Kidney (tissue), 14 donors: ENCODE results near the gene ESRP2. TPM values are rescaled to one million over a fixed set of nuclear protein-coding genes. Genes with fewer than 3 reads are reported as not detected.

ENCODE experiments used
- DNase-seq, 5 donors: peaks; one replicate each; pipeline ENCODE4 v3.0.0-alpha.2; 2013 to 2020
- FAIRE-seq: peaks from 2 replicates; lab custom pipeline; 2012; peaks lifted over from hg19 to GRCh38; lab: Jason Lieb, UNC
- H3K27ac ChIP-seq, 2 donors: one replicate each; pipeline ENCODE4 v1.7.0; 2013; ENCODE audit warnings: low read depth in 2 of 2, low read length in 2 of 2, inconsistent platforms in 1 of 2
- H3K27me3 ChIP-seq: one replicate; pipeline ENCODE4 v1.7.1; 2013; ENCODE audit warnings: low read length, inconsistent platforms; ENCODE audit not compliant: control insufficient read depth, insufficient read depth
- H3K36me3 ChIP-seq, 3 donors: one replicate each; pipeline versions ENCODE4 v1.7.0 to v1.7.1; 2013; ENCODE audit warnings: low read length in 3 of 3, control low read depth in 1 of 3, inconsistent platforms in 1 of 3; ENCODE audit not compliant: insufficient read depth in 3 of 3, control insufficient read depth in 2 of 3
- H3K4me1 ChIP-seq, 3 donors: one replicate each; pipeline versions ENCODE4 v1.7.0 to v1.7.1; 2013; ENCODE audit warnings: low read length in 3 of 3, inconsistent platforms in 1 of 3, low read depth in 1 of 3; ENCODE audit not compliant: control insufficient read depth in 2 of 3, insufficient read depth in 2 of 3
- H3K4me3 ChIP-seq, 3 donors: one replicate each; pipeline versions ENCODE4 v1.7.0 to v1.8.1; 2013; ENCODE audit warnings: low read length in 3 of 3, control low read depth in 1 of 3, inconsistent platforms in 1 of 3
- H3K9ac ChIP-seq, 3 donors: one replicate each; pipeline versions ENCODE4 v1.7.0 to v1.7.1; 2013; ENCODE audit warnings: low read length in 3 of 3, control low read depth in 1 of 3, inconsistent platforms in 1 of 3
- H3K9me3 ChIP-seq, 3 donors: one replicate each; pipeline versions ENCODE4 v1.7.0 to v1.7.1; 2013; ENCODE audit warnings: low read length in 3 of 3, control low read depth in 1 of 3, inconsistent platforms in 1 of 3; ENCODE audit not compliant: control insufficient read depth in 2 of 3, insufficient read depth in 1 of 3
- intact Hi-C: fragments of 100-400 bp; cut with DNase I; formaldehyde crosslinking; loops from one replicate; pipeline ENCODE4 v1.11.1; 2022
- polyA plus RNA-seq: library from polyadenylated mRNA; stranded (reverse); fragments of 350-450 nt; fragmentation: Illumina TruSeq; extraction: RNeasy Lipid Tissue Mini Kit (QIAGEN cat#74804); gene quantifications from one replicate; pipeline ENCODE4 v1.2.3, GENCODE V29; 2014; ENCODE audit warnings: low read depth, low replicate concordance; ENCODE audit not compliant: insufficient read depth
- total RNA-seq: library from RNA; stranded (reverse); fragmentation: NEBNext Ultra II Directional; extraction: Animal tissue kit (Norgen Biotek cat#: 25700); gene quantifications from one replicate; pipeline ENCODE4 v1.2.1, GENCODE V29; 2021
- TF ChIP-seq, protein P1 (sequence below): IDR thresholded peaks from 3 replicates; pipeline ENCODE4 v1.5.1; 2012; ENCODE audit warnings: mild to moderate bottlenecking, moderate library complexity, borderline replicate concordance; ENCODE audit not compliant: insufficient read depth; ENCODE audit errors: extremely low read depth
- donor health status: control.
- donor health status: control.
- donor health status: control.
- donor health status: control.
- donor health status: control.
- donor health status: DM: yes; HTN: yes; CAD: no.
- donor health status: Normal renal cell carcinoma (clear cell type).

The ESRP2 gene
- total and polyA plus RNA-seq, 2 donors from 2014 or later = 19.1 to 32.9 TPM

DNA sequence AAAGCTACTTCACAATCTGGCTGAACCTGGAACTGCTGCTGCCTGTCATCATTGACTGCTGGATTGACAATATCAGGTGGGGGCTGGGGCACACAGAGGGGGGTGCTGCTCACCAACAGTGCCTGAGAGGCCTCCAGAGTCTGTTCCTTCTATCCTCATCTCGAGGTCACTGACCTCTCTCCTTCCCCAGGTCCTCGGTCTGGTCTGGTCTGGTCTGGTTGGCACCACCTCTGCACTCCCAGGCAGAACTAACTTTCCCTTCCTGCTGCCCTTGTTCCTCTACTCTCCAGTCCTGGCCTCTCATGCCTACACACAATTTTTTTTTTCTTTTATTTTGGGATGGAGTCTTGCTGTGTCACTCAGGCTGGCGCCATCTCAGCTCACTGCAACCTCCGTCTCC is 13.4 kb upstream of the ESRP2 start:
- FAIRE-seq (no peak), DNase-seq (peak in 1 of 5 donors; percentile 64)
- H3K9me3 ChIP-seq = no peaks in the 10 kb centered on the region
- H3K9ac ChIP-seq = no peak overlapping the region
- intact Hi-C loops = no loop called here
- peak overlapping the region in 1 of 2 donors; percentile 71 for H3K27ac ChIP-seq
- no peaks in the 10 kb centered on the region for H3K27me3 ChIP-seq
- peaks cover 0 to 11% (median 10%) of the 10 kb centered on the region in 3 donors for H3K36me3 ChIP-seq
- peaks cover 0 to 51% (median 36%) of the 10 kb centered on the region in 3 donors for H3K4me1 ChIP-seq
- H3K4me3 ChIP-seq = no peak overlapping the region
- TF ChIP-seq, protein P1, sequence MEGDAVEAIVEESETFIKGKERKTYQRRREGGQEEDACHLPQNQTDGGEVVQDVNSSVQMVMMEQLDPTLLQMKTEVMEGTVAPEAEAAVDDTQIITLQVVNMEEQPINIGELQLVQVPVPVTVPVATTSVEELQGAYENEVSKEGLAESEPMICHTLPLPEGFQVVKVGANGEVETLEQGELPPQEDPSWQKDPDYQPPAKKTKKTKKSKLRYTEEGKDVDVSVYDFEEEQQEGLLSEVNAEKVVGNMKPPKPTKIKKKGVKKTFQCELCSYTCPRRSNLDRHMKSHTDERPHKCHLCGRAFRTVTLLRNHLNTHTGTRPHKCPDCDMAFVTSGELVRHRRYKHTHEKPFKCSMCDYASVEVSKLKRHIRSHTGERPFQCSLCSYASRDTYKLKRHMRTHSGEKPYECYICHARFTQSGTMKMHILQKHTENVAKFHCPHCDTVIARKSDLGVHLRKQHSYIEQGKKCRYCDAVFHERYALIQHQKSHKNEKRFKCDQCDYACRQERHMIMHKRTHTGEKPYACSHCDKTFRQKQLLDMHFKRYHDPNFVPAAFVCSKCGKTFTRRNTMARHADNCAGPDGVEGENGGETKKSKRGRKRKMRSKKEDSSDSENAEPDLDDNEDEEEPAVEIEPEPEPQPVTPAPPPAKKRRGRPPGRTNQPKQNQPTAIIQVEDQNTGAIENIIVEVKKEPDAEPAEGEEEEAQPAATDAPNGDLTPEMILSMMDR = no peak

DNA sequence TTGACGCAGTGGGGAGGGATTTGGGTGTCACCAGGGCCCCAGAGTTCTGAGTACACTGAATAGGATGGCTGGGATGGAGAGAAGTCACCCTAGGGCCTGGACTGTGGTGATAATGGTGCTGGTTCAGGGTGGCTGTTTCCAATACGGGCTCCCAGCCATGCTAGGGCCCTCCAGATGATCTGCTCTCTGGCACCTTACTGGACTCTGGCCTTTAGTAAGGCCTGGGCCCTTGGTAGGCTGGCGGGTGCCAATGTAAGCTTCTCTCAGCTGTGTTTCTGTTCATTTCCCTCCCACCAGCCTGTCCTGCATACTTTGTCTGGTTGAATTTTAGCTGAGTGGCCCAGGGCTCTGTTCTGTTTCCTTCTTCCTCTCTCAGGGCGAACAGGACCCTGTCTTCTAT is 12.0 kb upstream of the ESRP2 start:
- DNase-seq (peak in 1 of 5 donors; percentile 26), FAIRE-seq (no peak)
- Histone ChIP-seq H3K27me3 (no peaks in the 10 kb centered on the region), H3K36me3 (peaks cover 0 to 7% (median 3%) of the 10 kb centered on the region in 3 donors), H3K4me3 (peak overlapping the region in 1 of 3 donors; percentile 99), H3K4me1 (peaks cover 0 to 50% (median 34%) of the 10 kb centered on the region in 3 donors), H3K9me3 (no peaks in the 10 kb centered on the region), H3K9ac (peak overlapping the region in 1 of 3 donors; percentile 74), H3K27ac (peak overlapping the region; percentile 56 to 67)
- intact Hi-C loops = no loop called here
- TF ChIP-seq, protein P1 = no peak

DNA sequence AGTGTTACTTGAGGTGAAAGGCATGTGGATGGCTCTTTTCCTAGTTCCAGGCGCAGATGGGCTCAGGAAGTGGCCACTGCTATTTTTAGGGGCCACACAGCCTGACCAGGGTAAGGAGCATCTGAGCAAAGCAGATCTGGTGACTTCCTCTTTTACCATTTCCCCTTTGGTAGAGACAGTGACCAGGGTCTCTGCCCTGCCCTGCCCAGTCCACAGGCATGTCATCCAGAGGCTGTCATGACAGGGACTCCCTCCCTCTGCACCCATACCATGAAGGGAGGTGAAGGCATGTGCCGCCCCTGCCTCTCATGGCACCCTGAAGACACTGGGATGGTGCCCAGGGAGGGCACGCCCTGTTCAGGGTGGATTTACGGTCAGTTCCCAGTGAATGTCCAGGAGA is 11.5 kb upstream of the ESRP2 start:
- TF ChIP-seq, protein P1 = no peak
- Histone ChIP-seq H3K36me3 (peaks cover 0 to 4% (median 3%) of the 10 kb centered on the region in 3 donors), H3K27ac (peak overlapping the region; percentile 56 to 67), H3K4me1 (peaks cover 0 to 48% (median 33%) of the 10 kb centered on the region in 3 donors), H3K4me3 (peak overlapping the region in 2 of 3 donors; percentile 0 to 99), H3K27me3 (no peaks in the 10 kb centered on the region), H3K9ac (peak overlapping the region in 1 of 3 donors; percentile 74), H3K9me3 (no peaks in the 10 kb centered on the region)
- intact Hi-C loops = no loop called here
- FAIRE-seq (no peak), DNase-seq (peak in 1 of 5 donors; percentile 58)

DNA sequence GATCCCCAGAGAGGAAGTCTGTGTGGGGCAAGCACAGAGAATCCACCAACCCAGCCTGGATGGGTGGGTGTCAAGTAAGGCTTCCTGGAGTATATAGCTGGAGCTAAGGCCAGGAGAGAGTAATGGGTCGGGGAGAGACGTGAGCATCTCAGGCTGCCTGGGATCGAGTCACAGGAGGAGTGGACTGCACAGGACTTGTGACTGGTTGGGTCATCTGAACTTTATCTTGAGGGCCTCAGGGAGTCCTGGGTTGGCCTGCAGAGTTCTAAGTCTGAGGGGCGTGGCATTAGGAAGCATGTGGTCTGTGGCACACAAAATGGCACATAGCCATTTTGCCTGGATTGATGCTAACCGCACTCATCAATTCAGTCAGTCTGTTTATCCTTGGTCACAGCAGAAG is 10.7 kb upstream of the ESRP2 start:
- Histone ChIP-seq H3K4me1 (peaks cover 0 to 42% (median 33%) of the 10 kb centered on the region in 3 donors), H3K36me3 (peaks cover 0 to 3% (median 2%) of the 10 kb centered on the region in 3 donors), H3K9ac (peak overlapping the region in 1 of 3 donors; percentile 74), H3K9me3 (no peaks in the 10 kb centered on the region), H3K27me3 (no peaks in the 10 kb centered on the region), H3K27ac (peak overlapping the region; percentile 66 to 83), H3K4me3 (peak overlapping the region in 2 of 3 donors; percentile 94 to 99)
- FAIRE-seq = no peak
- DNase-seq = no peak
- TF ChIP-seq, protein P1 = no peak
- intact Hi-C loops = no loop called here
